GM13976 (cell line): ENCODE measurements around the gene SNRPN.

Experiments
- DNase-seq: peaks from one replicate; pipeline ENCODE4 v3.0.0; 2012; ENCODE audit warnings: low spot score
- CTCF ChIP-seq: IDR thresholded peaks from 2 replicates; pipeline ENCODE4 v1.5.1; 2012; ENCODE audit warnings: borderline replicate concordance, mild to moderate bottlenecking; ENCODE audit not compliant: insufficient read depth; ENCODE audit errors: extremely low read depth, missing control alignments, control extremely low read depth
- in situ Hi-C: fragments of 300-500 bp; cut with MboI; formaldehyde crosslinking; loops from one replicate; pipeline ENCODE4 v1.12.0; 2022; ENCODE audit warnings: low sequenced_read_pairs, mixed read lengths, inconsistent platforms; ENCODE audit not compliant: unreplicated experiment

SNRPN gene

GRCh38 chr15:24955531-24955921 lies 739 bp downstream of the SNRPN start:
- peak; percentile 18 for DNase-seq
- TF ChIP-seq CTCF, result no peak
- in situ Hi-C loops, result loop anchor here (25.0 kb wide), 1 partner anchor 482 kb away; the partner anchor contains the start of gene UBE3A

GRCh38 chr15:24956111-24956838 lies 1.5 kb downstream of the SNRPN start:
- in situ Hi-C loops, result loop anchor here (25.0 kb wide), 1 partner anchor 481 kb away; the partner anchor contains the start of gene UBE3A
- TF ChIP-seq CTCF, result no peak

DNA sequence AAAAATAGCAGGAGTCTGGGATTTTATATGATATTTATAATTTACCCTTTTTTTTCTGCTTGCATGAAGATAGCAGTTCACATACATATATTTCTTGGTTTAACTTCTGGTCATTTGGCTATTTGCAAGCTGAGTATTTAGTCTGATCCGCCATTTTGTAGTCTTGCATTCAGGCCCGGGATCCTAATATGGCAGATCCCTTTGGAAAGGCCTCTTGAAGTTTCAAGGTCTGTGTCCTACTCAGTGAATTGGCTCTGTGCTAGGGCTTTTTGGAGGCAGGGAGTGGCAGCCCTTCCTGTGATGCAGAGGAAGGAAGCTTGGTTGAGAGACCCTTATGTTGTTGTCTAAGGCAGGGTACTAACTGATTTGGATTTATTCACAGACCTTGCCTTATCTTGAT lies 2.9 kb downstream of the SNRPN start:
- TF ChIP-seq CTCF, result no peak
- DNase-seq, result no peak
- in situ Hi-C loops, result loop anchor here (25.0 kb wide), 1 partner anchor 480 kb away; the partner anchor contains the start of gene UBE3A

More at GRCh38 chr15:24956111-24956838, 1.5 kb downstream of the SNRPN start:
- DNase-seq, result peak; percentile 73

GRCh38 chr15:24961967-24962366 lies 7.2 kb downstream of the SNRPN start:
- TF ChIP-seq CTCF, result no peak
- in situ Hi-C loops, result loop anchor here (25.0 kb wide), 1 partner anchor 475 kb away; the partner anchor contains the start of gene UBE3A
- DNase-seq, result no peak

- in situ Hi-C loops, result loop anchor here (25.0 kb wide), 1 partner anchor 474 kb away; the partner anchor contains the start of gene UBE3A
- DNase-seq, result no peak
- no peak for TF ChIP-seq CTCF
Measured at GRCh38 chr15:24962880-24963279, 8.1 kb downstream of the SNRPN start.

GRCh38 chr15:24966364-24967103 lies 11.7 kb downstream of the SNRPN start:
- DNase-seq, result no peak
- no peak for TF ChIP-seq CTCF
- in situ Hi-C loops, result loop anchor here (25.0 kb wide), 1 partner anchor 471 kb away; the partner anchor contains the start of gene UBE3A
